SU-DHL-6 (cell line): ENCODE results near the gene RFX4.

Experiments used
- H2AFZ ChIP-seq: fragments of 200-600 bp; sonication (generic); 2 replicates; pipeline ENCODE4 v1.6.1; 2014; ENCODE audit warnings: low read depth, mild to moderate bottlenecking, moderate library complexity, mixed read lengths, antibody characterized with exemption, low read length; ENCODE audit not compliant: severe bottlenecking
- H3F3A ChIP-seq: fragments of 200-600 bp; shearing (Covaris generic); 2 replicates; pipeline ENCODE4 v1.6.0; 2016; ENCODE audit warnings: antibody characterized with exemption, mild to moderate bottlenecking; ENCODE audit not compliant: insufficient read depth
- H3K27ac ChIP-seq: fragments of 200-600 bp; sonication (generic); 2 replicates; pipeline ENCODE4 v1.5.1; 2016; ENCODE audit warnings: low read depth, mild to moderate bottlenecking, low read length, moderate library complexity, mixed read lengths
- H3K27me3 ChIP-seq: fragments of 200-600 bp; sonication (generic), shearing (Covaris generic); 2 replicates; pipeline ENCODE4 v1.6.0; 2014; ENCODE audit warnings: mild to moderate bottlenecking, low read length
- H3K36me3 ChIP-seq: fragments of 200-600 bp; sonication (generic); 2 replicates; pipeline ENCODE4 v1.6.1; 2014; ENCODE audit warnings: mild to moderate bottlenecking, low read length, mixed read lengths
- H3K4me2 ChIP-seq: fragments of 300-600, 200-600 bp; shearing (Covaris generic), sonication (generic); 2 replicates; pipeline ENCODE4 v1.6.0; 2014; ENCODE audit warnings: low read length, low read depth, mild to moderate bottlenecking; ENCODE audit not compliant: poor library complexity, severe bottlenecking
- H3K4me3 ChIP-seq: fragments of 200-600 bp; sonication (generic); 2 replicates; pipeline ENCODE4 v1.5.1; 2014; ENCODE audit warnings: antibody characterized with exemption, low read length, mild to moderate bottlenecking, mixed read lengths; ENCODE audit not compliant: insufficient read depth, poor library complexity, severe bottlenecking
- H3K79me2 ChIP-seq: fragments of 200-600 bp; sonication (generic); 2 replicates; pipeline ENCODE4 v1.6.1; 2014; ENCODE audit warnings: mild to moderate bottlenecking, low read length, moderate library complexity; ENCODE audit not compliant: insufficient read depth
- H3K9ac ChIP-seq: fragments of 200-600 bp; sonication (generic); 2 replicates; pipeline ENCODE4 v1.7.0; 2014; ENCODE audit warnings: mild to moderate bottlenecking, low read length
- H3K9me2 ChIP-seq: fragments of 200-600 bp; sonication (generic); replicated peaks from 2 replicates; pipeline ENCODE4 v1.6.1; 2014; ENCODE audit warnings: low read length; ENCODE audit not compliant: insufficient read depth
- H3K9me3 ChIP-seq: fragments of 200-600 bp; sonication (generic); 2 replicates; pipeline ENCODE4 v1.6.1; 2014; ENCODE audit warnings: low read length, mixed read lengths; ENCODE audit not compliant: insufficient read depth
- H4K20me1 ChIP-seq: fragments of 200-600 bp; sonication (generic); 2 replicates; pipeline ENCODE4 v1.6.1; 2014; ENCODE audit warnings: low read depth, mild to moderate bottlenecking, antibody characterized with exemption, low read length, moderate library complexity, mixed read lengths
- CTCF ChIP-seq: fragments of 200-600 bp; sonication (generic); IDR thresholded peaks from one replicate; pipeline ENCODE4 v1.5.1; 2017; ENCODE audit warnings: antibody characterized with exemption, mild to moderate bottlenecking, low read length, moderate library complexity; ENCODE audit not compliant: insufficient read depth, poor library complexity, severe bottlenecking
- EZH2phosphoT487 ChIP-seq: fragments of 200-600 bp; sonication (generic), shearing (Covaris generic); conservative IDR thresholded peaks from 2 replicates; pipeline ENCODE4 v1.6.1; 2018; ENCODE audit warnings: mild to moderate bottlenecking, antibody characterized with exemption, low read length, moderate library complexity, mixed read lengths

RFX4 gene

GRCh38 chr12:106682594-106683234, 99.9 kb downstream of the RFX4 start:
- H4K20me1 ChIP-seq = no peaks in the 10 kb centered on the region
- H3F3A ChIP-seq = no peaks in the 10 kb centered on the region
- no peaks in the 10 kb centered on the region for H3K36me3 ChIP-seq
- no peaks in the 10 kb centered on the region for H3K27me3 ChIP-seq
- no peaks in the 10 kb centered on the region for H3K9me3 ChIP-seq
- H3K9ac ChIP-seq = no peak overlapping the region
- no peak overlapping the region for H3K27ac ChIP-seq
- H3K9me2 ChIP-seq = no peaks in the 10 kb centered on the region
- no peak overlapping the region for H2AFZ ChIP-seq
- TF ChIP-seq CTCF (no peak), EZH2phosphoT487 (no peak)
- H3K4me3 ChIP-seq = no peak overlapping the region
- no peak overlapping the region for H3K4me2 ChIP-seq
- no peaks in the 10 kb centered on the region for H3K79me2 ChIP-seq

DNA sequence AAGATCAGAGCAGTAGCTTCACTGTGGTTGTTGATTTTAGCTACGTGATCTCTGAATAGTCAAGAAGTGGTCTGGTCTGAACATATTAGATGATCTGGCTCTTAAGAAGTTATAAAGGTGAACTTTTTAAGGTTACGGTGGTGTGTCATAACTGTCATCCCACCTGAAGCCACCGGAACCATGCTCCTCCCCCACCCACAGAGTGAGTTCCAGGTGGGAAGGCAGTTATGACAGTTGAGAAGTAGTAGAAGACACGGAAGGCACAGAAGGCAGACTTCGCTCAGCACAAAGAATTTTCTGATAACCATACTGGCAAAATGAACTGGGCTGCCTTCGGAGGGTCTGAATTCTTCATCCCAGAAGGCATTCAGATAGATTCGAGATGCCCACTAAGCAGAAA, 101.7 kb downstream of the RFX4 start:
- H4K20me1 ChIP-seq = no peaks in the 10 kb centered on the region
- no peak overlapping the region for H3K27ac ChIP-seq
- H3K9me3 ChIP-seq = no peaks in the 10 kb centered on the region
- no peak overlapping the region for H3K9ac ChIP-seq
- no peaks in the 10 kb centered on the region for H3K27me3 ChIP-seq
- no peaks in the 10 kb centered on the region for H3K79me2 ChIP-seq
- no peaks in the 10 kb centered on the region for H3K9me2 ChIP-seq
- H3F3A ChIP-seq = no peaks in the 10 kb centered on the region
- H3K4me3 ChIP-seq = no peak overlapping the region
- H3K36me3 ChIP-seq = no peaks in the 10 kb centered on the region
- no peak overlapping the region for H3K4me2 ChIP-seq
- TF ChIP-seq EZH2phosphoT487 = no peak
- TF ChIP-seq CTCF = no peak
- no peak overlapping the region for H2AFZ ChIP-seq

- H3K79me2 ChIP-seq = no peaks in the 10 kb centered on the region
- no peaks in the 10 kb centered on the region for H4K20me1 ChIP-seq
- no peaks in the 10 kb centered on the region for H3K9me3 ChIP-seq
- no peak overlapping the region for H3K27ac ChIP-seq
- no peaks in the 10 kb centered on the region for H3K36me3 ChIP-seq
- no peak overlapping the region for H3K9ac ChIP-seq
- H3K4me3 ChIP-seq = no peak overlapping the region
- H3K9me2 ChIP-seq = no peaks in the 10 kb centered on the region
- no peak overlapping the region for H2AFZ ChIP-seq
- no peaks in the 10 kb centered on the region for H3F3A ChIP-seq
- no peaks in the 10 kb centered on the region for H3K27me3 ChIP-seq
- TF ChIP-seq CTCF (no peak), EZH2phosphoT487 (no peak)
- H3K4me2 ChIP-seq = no peak overlapping the region
Measured at GRCh38 chr12:106685381-106685780, 102.6 kb downstream of the RFX4 start.
